ENCODE measurements around the gene TRAFD1. TPM values are rescaled to one million over a fixed set of nuclear protein-coding genes. Genes with fewer than 3 reads are reported as not detected.

Gene TRAFD1
- total RNA-seq, 1 experiment from 2014 or later = 38.8 TPM

DNA sequence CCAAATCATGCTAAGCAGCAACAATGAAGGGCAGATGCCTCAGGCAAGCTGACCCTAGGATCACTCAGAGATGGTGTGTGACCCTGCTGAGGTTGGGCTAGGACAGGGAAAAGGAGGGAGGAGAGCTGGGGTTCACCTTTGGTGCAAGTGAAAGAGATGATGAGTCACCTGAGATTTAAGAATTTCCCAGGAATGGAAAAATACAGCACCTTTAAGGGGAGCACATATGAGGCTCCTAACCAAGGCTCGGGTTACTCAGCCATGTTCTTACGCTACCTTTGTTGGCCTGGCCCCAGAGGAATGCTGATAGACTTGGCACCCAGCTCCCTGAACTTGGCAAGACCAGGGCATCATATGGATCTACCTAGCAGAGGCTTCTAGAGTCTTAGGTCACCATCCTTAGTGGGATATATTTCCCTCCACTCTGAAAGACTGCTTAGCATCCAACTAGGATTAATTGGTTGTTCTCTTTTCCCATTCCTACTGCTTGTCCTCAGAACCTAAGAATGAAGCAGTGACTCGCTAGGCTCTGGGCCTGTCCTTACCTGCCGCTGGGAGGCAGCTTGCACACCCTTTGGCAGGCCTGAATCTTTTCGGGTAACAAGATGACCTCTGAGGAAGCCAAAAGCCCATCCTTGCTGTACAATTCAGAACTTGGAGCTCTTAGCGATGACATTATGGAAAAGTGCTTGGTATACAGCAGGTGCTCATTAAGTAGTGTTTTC lies 12.8 kb upstream of the TRAFD1 start:
- peaks cover 35% of the 10 kb centered on the region for H3K36me3 Mint-ChIP-seq (ENCODE audit: insufficient read depth, unreplicated experiment)
- H3K27ac Mint-ChIP-seq (ENCODE audit: unreplicated experiment) = peak overlapping the region; percentile 92
- CTCF ChIA-PET = interaction anchor here (0.6 to 1.5 kb wide), 6 partner anchors 10 to 99 kb away, joined by 3 to 6 read pairs (median 4); partner anchors contain the start of genes ERP29, TMEM116 and TRAFD1
- H3K4me3 Mint-ChIP-seq (ENCODE audit: low read depth, unreplicated experiment) = peak overlapping the region; percentile 50
- DNase-seq = peak; percentile 85
- H3K4me1 Mint-ChIP-seq (ENCODE audit: low read depth, unreplicated experiment) = peaks cover 45% of the 10 kb centered on the region
- no peaks in the 10 kb centered on the region for H3K9me3 Mint-ChIP-seq (ENCODE audit: low read depth, unreplicated experiment)
- intact Hi-C loops (cut with micrococcal nuclease; ENCODE audit: unreplicated experiment) = loop anchor here (10.0 kb wide), 1 partner anchor 272 kb away; the partner anchor contains the start of gene HECTD4
- TF ChIP-seq, protein P1, sequence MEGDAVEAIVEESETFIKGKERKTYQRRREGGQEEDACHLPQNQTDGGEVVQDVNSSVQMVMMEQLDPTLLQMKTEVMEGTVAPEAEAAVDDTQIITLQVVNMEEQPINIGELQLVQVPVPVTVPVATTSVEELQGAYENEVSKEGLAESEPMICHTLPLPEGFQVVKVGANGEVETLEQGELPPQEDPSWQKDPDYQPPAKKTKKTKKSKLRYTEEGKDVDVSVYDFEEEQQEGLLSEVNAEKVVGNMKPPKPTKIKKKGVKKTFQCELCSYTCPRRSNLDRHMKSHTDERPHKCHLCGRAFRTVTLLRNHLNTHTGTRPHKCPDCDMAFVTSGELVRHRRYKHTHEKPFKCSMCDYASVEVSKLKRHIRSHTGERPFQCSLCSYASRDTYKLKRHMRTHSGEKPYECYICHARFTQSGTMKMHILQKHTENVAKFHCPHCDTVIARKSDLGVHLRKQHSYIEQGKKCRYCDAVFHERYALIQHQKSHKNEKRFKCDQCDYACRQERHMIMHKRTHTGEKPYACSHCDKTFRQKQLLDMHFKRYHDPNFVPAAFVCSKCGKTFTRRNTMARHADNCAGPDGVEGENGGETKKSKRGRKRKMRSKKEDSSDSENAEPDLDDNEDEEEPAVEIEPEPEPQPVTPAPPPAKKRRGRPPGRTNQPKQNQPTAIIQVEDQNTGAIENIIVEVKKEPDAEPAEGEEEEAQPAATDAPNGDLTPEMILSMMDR (IDR thresholded peaks at IDR 0.05; ENCODE audit: unreplicated experiment) = no peak
- no peaks in the 10 kb centered on the region for H3K27me3 Mint-ChIP-seq (ENCODE audit: unreplicated experiment)
- BruUV-seq (replicated peaks) = no TSS peak

DNA sequence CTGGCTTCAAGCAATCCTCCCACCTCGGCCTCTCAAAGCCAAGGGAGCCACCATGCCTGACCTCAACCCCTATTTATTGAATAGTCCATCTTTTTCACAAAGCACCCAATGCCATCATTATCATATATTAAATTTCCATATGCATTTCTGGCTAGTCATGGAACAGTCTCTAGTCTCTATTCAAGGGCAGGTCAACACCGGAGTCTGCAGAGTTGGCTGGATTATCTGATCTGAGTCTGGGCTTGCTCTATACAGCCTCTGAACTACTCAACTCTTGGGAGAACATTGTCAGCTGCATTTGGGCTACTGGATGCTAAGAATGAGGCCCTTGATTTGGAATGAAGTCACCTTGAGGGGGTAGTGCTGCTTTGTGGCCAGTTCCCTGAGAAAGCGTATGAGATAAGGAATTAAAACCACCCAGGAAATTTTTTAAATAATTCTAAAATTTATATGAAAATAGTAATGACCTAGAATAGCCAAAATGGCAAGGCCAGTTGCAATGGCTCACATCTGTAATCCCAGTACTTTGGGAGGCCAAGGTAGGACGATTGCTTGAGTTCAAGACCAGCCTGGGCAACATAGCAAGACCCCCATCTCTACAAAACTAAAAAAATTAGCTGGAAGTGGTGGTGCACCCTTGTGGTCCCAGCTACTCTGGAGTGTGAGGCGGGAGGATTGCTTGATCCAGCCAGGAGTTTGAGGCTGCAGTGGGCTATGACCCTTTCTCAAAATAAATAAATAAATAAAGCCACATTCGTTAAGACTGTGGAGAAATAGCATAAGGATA lies 9.9 kb upstream of the TRAFD1 start:
- no peak for DNase-seq
- TF ChIP-seq, protein P1 (IDR thresholded peaks at IDR 0.05; ENCODE audit: unreplicated experiment) = no peak
- intact Hi-C loops (cut with micrococcal nuclease; ENCODE audit: unreplicated experiment) = loop anchor here (10.0 kb wide), 1 partner anchor 269 kb away; the partner anchor contains the start of gene HECTD4
- H3K4me3 Mint-ChIP-seq (ENCODE audit: low read depth, unreplicated experiment) = no peak overlapping the region
- no peak overlapping the region for H3K27ac Mint-ChIP-seq (ENCODE audit: unreplicated experiment)
- peaks cover 40% of the 10 kb centered on the region for H3K4me1 Mint-ChIP-seq (ENCODE audit: low read depth, unreplicated experiment)
- no TSS peak for BruUV-seq (replicated peaks)
- H3K27me3 Mint-ChIP-seq (ENCODE audit: unreplicated experiment) = no peaks in the 10 kb centered on the region
- H3K36me3 Mint-ChIP-seq (ENCODE audit: insufficient read depth, unreplicated experiment) = peaks cover 14% of the 10 kb centered on the region
- no peaks in the 10 kb centered on the region for H3K9me3 Mint-ChIP-seq (ENCODE audit: low read depth, unreplicated experiment)
- CTCF ChIA-PET = interaction anchor here (0.6 kb wide), 1 partner anchor 17 kb away, joined by 4 read pairs; no protein-coding TSS in a partner anchor

DNA sequence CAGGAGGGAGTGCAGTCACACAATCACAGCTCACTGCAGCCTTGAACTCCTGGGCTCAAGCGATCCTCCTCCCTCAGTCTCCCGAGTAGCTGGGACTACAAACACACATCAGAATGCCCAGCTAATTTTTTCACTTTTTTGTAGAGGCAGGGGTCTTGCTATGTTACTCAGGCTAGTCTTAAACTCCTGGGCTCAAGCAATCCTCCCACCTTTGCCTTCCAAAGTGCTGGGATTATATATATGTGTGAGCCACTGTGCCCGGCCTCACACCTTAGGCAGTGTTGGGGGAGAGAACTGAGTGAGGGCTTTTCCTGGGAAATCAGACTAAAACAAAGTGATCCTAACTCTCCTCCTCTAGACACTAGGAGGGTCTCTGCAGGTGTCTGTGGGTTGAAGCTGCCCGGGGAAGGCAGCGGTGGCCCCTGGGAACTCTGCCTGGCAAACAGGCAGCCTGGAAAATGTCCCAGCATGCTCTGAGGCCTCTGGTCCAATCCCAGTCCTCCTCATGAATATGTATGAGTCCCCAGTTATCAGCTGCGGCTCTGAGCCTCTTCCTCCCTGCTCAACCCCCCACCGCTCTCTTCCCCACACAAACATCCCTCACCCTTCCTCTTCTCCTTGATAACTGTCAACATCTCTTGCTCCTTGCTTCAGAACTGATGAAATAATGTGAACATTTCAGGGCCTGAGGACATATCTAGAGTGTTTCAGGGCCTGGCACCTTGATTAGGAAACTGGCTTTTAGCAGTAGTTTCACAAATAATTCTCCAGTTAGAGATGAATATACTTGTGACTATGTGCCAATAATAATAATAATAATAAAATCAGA lies 8.9 kb upstream of the TRAFD1 start:
- peak; percentile 41 for DNase-seq
- TF ChIP-seq, protein P1 (IDR thresholded peaks at IDR 0.05; ENCODE audit: unreplicated experiment) = no peak
- intact Hi-C loops (cut with micrococcal nuclease; ENCODE audit: unreplicated experiment) = loop anchor here (10.0 kb wide), 1 partner anchor 268 kb away; the partner anchor contains the start of gene HECTD4

DNA sequence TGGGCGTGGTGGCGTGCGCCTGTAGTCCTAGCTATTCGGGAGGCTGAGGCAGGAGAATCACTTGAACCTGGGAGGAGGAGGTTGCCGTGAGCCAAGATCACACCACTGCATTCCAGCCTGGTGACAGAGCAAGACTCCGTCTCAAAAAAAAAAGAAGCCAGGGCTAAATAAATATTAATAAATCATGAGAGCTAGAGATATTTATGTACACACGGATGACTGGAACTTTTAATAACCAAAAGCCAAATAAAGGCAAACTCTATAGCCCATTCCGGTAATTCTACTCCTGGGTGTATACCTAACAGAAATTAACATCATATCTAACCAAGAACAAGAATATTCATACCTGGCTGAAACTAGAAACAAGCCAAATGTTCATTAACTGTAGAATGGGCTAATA lies 7.7 kb upstream of the TRAFD1 start:
- Mint-ChIP-seq H3K4me1 (ENCODE audit: low read depth, unreplicated experiment) (peaks cover 38% of the 10 kb centered on the region), H3K9me3 (ENCODE audit: low read depth, unreplicated experiment) (no peaks in the 10 kb centered on the region), H3K36me3 (ENCODE audit: insufficient read depth, unreplicated experiment) (peaks cover 7% of the 10 kb centered on the region), H3K4me3 (ENCODE audit: low read depth, unreplicated experiment) (no peak overlapping the region), H3K27ac (ENCODE audit: unreplicated experiment) (no peak overlapping the region), H3K27me3 (ENCODE audit: unreplicated experiment) (no peaks in the 10 kb centered on the region)
- DNase-seq = peak; percentile 23
- BruUV-seq (replicated peaks) = no TSS peak
- TF ChIP-seq, protein P1 (IDR thresholded peaks at IDR 0.05; ENCODE audit: unreplicated experiment) = no peak
- CTCF ChIA-PET = no interaction called here
- intact Hi-C loops (cut with micrococcal nuclease; ENCODE audit: unreplicated experiment) = loop anchor here (10.0 kb wide), 1 partner anchor 267 kb away; the partner anchor contains the start of gene HECTD4

More for the DNA sequence above, 8.9 kb upstream of the TRAFD1 start:
- H3K27ac Mint-ChIP-seq (ENCODE audit: unreplicated experiment) = peak overlapping the region; percentile 73
- H3K4me3 Mint-ChIP-seq (ENCODE audit: low read depth, unreplicated experiment) = no peak overlapping the region
- no TSS peak for BruUV-seq (replicated peaks)
- no peaks in the 10 kb centered on the region for H3K27me3 Mint-ChIP-seq (ENCODE audit: unreplicated experiment)
- CTCF ChIA-PET = interaction anchor here (0.6 to 1.5 kb wide), 3 partner anchors 9 to 22 kb away, joined by 3 to 8 read pairs (median 3); partner anchors contain the start of gene TRAFD1
- no peaks in the 10 kb centered on the region for H3K9me3 Mint-ChIP-seq (ENCODE audit: low read depth, unreplicated experiment)
- peaks cover 35% of the 10 kb centered on the region for H3K4me1 Mint-ChIP-seq (ENCODE audit: low read depth, unreplicated experiment)
- peaks cover 14% of the 10 kb centered on the region for H3K36me3 Mint-ChIP-seq (ENCODE audit: insufficient read depth, unreplicated experiment)

Measured in Calu3 (cell line).